ENCODE data around the gene LPP.

Gene LPP

GRCh38 chr3:188342991-188343732 lies 189.2 kb downstream of the LPP start:
- no peak for DNase-seq

DNA sequence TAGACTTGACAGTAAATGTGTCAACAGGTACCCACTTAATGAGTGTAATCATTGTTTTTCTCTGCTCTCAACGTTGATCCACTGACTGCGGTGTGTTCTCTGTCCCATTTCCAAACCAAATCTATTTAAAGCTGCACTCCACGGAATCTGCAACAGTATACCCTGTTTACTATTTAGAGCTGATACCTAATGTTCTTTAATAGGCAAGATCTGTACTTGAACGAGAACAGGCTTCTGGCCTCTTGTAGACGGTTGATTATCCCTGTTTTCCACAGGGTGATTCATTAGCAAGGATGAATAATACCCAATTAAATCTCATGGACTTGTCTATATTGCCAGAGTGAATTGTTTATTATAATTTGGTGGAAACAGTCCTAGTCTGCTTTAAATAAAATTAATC lies 189.9 kb downstream of the LPP start:
- no peak for DNase-seq

GRCh38 chr3:188345223-188345622 lies 191.3 kb downstream of the LPP start:
- DNase-seq: no peak

DNA sequence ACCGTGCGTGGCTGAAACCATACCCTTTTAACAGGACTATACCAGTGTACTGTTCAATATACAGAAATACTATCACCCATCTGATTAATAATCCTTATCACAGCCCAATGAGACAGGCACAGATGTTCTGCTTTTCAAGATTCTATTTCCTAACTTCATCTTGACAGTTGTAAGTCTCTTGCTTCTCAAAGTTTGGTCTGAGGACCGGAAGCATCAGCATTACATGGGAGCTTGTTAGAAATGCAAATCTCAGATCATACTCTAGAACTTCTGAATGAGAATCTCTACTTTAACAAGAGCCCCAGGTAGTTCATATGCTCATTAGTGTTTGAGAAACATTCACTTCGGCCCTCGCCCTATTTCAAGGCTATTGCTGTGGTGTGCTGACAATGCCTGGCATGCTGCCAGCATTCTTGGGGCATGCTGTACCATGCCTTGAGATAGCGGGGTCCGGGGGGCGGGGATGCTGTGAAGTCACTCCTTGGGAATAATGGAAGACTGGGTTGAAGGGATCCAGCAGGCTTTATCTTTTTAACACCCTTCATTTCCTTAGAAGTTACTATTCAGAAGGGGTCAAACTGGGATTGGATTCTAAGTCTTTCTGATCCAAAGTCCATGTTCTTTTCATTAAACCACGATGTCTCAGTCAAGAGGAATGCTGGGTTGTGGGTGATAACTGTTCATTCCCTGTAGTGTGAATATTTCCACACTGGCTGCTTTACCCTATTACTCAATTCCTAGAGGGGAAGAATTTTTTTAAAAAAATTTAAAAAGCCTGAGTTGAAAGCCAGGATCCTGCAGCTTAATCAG lies 194.7 kb downstream of the LPP start:
- DNase-seq: no peak

GRCh38 chr3:188349351-188349901 lies 195.5 kb downstream of the LPP start:
- DNase-seq: no peak

GRCh38 chr3:188349933-188350332 lies 196.0 kb downstream of the LPP start:
- no peak for DNase-seq

DNA sequence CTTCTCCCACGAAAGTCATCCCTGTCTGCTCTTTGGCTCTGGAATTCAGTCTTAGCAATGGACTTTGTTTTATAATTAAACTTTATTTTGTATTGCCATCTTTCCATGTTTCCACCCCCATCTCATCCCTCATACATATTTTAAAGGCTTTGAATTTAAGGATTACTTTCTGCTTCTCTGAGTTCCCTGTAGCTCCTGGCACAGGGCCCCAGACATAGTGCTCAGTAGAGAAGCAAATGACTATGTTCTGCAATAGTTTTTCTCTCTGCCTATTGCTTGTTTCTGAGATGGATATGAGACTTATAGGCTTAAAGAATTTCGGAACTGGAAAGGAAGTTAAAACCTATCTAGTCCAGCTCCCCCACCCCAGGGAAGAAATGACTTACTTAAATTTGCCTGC lies 197.0 kb downstream of the LPP start:
- no peak for DNase-seq

DNA sequence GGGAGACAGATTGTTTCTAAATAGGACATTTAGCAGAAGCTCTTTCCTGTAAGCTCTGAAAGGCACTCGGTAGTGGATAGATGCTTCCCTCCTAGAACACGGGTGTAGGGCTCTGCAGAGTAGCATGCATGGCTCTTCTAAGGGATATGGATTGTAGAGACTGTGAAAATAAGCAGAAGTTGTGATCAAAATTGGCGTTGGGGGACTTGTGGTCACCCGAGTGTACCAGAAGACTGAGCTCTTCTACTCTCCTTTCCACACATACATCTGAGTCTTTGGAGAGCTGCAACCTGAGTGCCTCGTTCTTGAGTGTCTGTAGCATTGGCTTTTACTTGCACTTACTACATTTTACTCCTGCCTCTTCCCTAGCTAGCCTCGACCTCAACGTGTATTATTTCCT lies 197.7 kb downstream of the LPP start:
- DNase-seq: no peak

GRCh38 chr3:188352196-188352927 lies 198.4 kb downstream of the LPP start:
- no peak for DNase-seq

GRCh38 chr3:188353426-188353825 lies 199.5 kb downstream of the LPP start:
- DNase-seq: no peak

DNA sequence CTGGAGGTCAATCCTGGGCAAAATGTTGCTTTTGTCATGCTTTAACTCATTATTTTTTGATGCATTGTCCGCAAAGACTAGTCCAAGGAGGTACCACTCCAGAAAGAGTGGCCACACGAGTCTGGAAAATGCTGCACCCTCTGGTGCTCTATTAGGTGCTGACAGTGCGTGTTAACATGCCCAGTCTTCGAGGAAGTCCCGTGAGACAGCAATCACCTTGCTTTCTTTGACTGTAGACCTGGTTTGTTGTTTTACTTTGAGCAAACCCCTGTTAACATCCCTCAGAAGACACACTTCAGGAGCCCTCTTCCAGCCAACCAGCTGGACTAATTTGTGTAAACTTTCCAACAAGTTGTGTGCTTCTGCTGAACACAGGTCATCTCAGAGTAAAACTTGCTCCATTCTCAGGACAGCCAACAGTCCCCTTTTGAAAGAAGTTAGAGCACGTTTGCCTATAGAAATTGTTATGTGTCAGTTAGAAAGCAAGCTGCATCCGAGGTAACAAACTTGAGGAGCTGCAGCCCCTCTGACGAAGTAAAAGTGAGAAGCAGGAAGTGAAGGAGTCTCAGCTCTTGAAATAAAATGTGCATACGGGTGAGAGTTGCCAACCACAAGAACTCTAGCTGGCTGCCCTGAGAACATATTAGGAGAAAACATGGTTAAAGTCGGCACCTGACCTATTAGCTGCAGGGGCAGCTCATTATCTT lies 205.0 kb downstream of the LPP start:
- DNase-seq: no peak

DNA sequence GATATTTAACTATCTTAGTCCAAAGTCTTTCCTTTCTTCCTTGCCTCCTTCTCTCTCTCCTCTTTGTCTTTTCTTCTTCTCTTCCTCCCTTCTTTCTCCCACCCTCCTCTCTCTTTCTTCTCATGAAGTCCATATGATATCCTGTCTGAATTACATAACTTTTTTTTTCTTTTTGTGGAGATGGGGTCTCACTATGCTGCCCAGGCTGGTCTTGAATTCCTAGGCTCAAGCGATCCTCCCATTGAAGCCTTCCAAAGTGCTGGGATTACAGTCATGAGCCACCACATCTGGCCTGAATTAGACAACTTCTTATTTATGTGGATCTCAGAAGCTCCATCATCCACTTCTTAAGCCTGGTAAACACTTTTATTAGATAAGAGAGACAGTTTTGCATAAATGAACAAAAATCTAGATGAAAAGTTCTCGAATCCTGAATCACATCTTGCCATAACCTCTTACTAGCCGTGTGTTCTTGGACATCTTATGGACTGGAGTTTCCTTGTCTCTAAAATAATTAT lies 206.5 kb downstream of the LPP start:
- no peak for DNase-seq

GRCh38 chr3:188361888-188362287 lies 207.9 kb downstream of the LPP start:
- no peak for DNase-seq

DNA sequence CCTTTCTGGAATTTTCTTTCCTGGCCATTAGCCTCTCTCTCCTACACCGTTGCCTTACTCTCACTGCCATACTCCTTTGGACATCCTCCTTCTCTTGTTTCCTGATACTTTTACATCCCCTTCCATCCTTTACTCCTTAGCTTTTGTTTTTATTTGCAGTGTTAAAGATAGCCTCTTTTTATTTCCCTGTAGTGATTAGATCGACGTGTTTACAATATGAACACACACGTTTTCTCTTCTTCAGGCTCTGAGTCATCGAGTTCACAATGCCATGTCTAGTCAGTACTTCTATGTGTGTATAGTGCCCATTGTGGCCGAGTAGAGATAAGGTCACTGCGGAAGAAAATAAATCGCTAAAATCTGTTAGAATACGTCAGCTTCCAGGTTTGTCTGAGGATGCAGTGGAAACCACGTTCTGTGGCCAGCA lies 208.5 kb downstream of the LPP start:
- no peak for DNase-seq

DNA sequence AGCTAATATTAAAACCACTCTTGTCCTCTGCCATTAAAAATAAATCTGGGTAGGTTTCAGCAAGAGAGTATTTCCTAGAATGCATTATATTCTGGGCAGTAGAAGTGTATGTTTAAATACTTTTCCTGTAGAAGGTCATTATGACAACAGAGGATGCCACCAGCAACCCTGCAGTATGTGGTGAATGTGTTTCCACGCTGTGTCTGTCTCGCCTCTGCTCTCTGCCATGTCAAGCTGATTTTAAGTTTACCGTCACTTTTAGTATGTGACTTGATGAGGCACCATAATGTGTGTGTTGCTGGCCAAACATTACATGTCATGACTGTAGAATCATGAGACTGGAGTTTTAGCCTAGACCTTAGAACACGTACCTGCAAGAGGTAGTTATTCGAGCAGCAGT lies 211.2 kb downstream of the LPP start:
- DNase-seq: no peak

GRCh38 chr3:188365988-188366698 lies 212.2 kb downstream of the LPP start:
- DNase-seq: no peak

DNA sequence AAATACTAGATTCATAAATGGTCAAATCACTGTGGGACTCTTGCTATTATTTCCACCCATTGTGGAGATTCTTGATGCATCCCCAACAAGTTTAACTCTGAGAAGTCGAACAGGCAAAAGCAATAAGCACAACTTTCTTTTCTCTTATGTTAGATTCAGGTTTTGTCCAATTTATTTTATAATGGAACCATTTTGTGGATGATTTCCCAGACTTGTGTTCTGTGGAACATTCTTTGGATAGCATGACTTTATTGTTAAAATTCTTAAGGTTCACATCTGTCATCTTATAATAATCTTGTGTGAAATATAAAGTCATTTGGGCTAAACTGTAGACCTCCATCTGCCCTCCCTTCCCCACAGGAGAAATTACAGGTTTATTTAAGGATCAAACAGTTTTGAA lies 213.7 kb downstream of the LPP start:
- DNase-seq: no peak

- no peak for DNase-seq
Measured at GRCh38 chr3:188369526-188369925, 215.6 kb downstream of the LPP start.

- DNase-seq: no peak
Measured at GRCh38 chr3:188370081-188370830, 216.3 kb downstream of the LPP start.

DNA sequence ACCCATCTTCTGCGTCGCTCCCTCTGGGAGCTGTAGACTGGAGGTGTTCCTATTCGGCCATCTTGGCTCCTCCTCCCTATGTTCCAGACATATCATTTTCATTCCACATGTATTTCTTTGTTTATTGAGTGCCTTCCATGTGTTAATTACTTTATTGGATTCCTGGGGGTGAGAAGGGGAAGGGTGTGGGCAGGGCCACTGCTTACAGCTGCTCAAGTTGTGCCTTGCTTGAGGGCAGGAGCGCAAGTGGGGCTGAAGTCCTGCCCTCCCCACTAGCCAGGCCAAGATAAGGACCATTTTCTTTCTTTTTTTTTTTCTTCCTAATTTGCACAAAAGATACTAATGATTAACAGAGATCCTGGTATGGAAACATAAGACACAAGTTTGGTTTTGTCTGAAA lies 224.8 kb downstream of the LPP start:
- no peak for DNase-seq

- DNase-seq: no peak
Measured at GRCh38 chr3:188380252-188380651, 226.3 kb downstream of the LPP start.

Measured in NCI-H1092 (cell line).